ENCODE data around the gene TSTD1. TPM values are rescaled to one million over a fixed set of nuclear protein-coding genes. Genes with fewer than 3 reads are reported as not detected.

Gene TSTD1
- total and polyA plus RNA-seq, 10 of the 15 experiments (the other 5 are each of a cell fraction or from before 2014, with no cell fraction given): 33.3 to 145 (median 89.4) TPM

GRCh38 chr1:161013488-161014230 is 25.1 kb downstream of the TSTD1 start (continued):
- TF ChIP-seq CHD2 (IDR thresholded peaks at IDR 0.05; ENCODE audit: borderline replicate concordance, low read depth, low read length): peak; percentile 67; the same call in 1 of the 2 replicates
- TF ChIP-seq RELB (IDR thresholded peaks at IDR 0.05; ENCODE audit: low read depth): peak; percentile 77
- TF ChIP-seq CHD4 (IDR thresholded peaks at IDR 0.05): no peak
- peak in 1 of 2 experiments; percentile 36; a peak in 1 of 4 replicates for TF ChIP-seq BHLHE40 (IDR thresholded peaks at IDR 0.05; ENCODE audit: borderline replicate concordance in 1 of 2, low read depth in 2 of 2, low read length in 1 of 2)
- peak; percentile 91 for TF ChIP-seq ATF7 (IDR thresholded peaks at IDR 0.05; ENCODE audit: low read depth)
- no peak for TF ChIP-seq ZBTB11 (CRISPR knock-in tag; IDR thresholded peaks at IDR 0.05)
- TF ChIP-seq IRF4 (IDR thresholded peaks at IDR 0.05; ENCODE audit: low read depth, low read length): peak; percentile 52; the same call in 1 of the 2 replicates
- peak; percentile 57 for TF ChIP-seq SP1 (IDR thresholded peaks at IDR 0.05; ENCODE audit: low read depth, low read length)
- TF ChIP-seq MAX (IDR thresholded peaks at IDR 0.05; ENCODE audit: low read depth, low read length): peak; percentile 58; the same call in 1 of the 2 replicates
- no peak for TF ChIP-seq ZBTB4 (CRISPR knock-in tag; IDR thresholded peaks at IDR 0.05)
- no peak for TF ChIP-seq CEBPZ (IDR thresholded peaks at IDR 0.05; ENCODE audit: low read depth, low read length)
- TF ChIP-seq MEF2B (IDR thresholded peaks at IDR 0.05; ENCODE audit: partially characterized antibody, poor library complexity, severe bottlenecking): peak; percentile 33
- no peak for TF ChIP-seq USF2 (IDR thresholded peaks at IDR 0.05; ENCODE audit: borderline replicate concordance, low read depth, low read length)
- peak; percentile 93 to 94 for TF ChIP-seq IKZF2 (IDR thresholded peaks at IDR 0.05)
- TF ChIP-seq YBX1 (IDR thresholded peaks at IDR 0.05): no peak
